Trophoblast cell (in vitro differentiated cells and primary cell): ENCODE measurements around the gene PHF13.
"Not testable (repeated sequence)": the region's sequence is repeated elsewhere in the genome, so short reads cannot be mapped to it uniquely, and the experiment has no call there.

ENCODE experiments used
- DNase-seq, 2 donors: peaks; one replicate each; pipeline ENCODE4 v3.0.0-alpha.2; 2016
- H2AFZ ChIP-seq: 2 replicates; pipeline ENCODE4 v1.6.1; 2013; ENCODE audit warnings: low read length, moderate library complexity, mild to moderate bottlenecking; ENCODE audit not compliant: insufficient read depth, poor library complexity
- H2AK5ac ChIP-seq: 2 replicates; pipeline ENCODE4 v1.6.1; 2013; ENCODE audit warnings: mild to moderate bottlenecking, low read length
- H2BK120ac ChIP-seq: 2 replicates; pipeline ENCODE4 v1.6.1; 2013; ENCODE audit warnings: low read length, mild to moderate bottlenecking, moderate library complexity; ENCODE audit not compliant: insufficient read depth, poor library complexity
- H2BK12ac ChIP-seq: 2 replicates; pipeline ENCODE4 v1.6.1; 2013; ENCODE audit warnings: mild to moderate bottlenecking, low read length, moderate library complexity
- H2BK5ac ChIP-seq: 2 replicates; pipeline ENCODE4 v1.6.1; 2013; ENCODE audit warnings: low read length, low read depth, moderate library complexity, mild to moderate bottlenecking; ENCODE audit not compliant: poor library complexity
- H3K14ac ChIP-seq: 2 replicates; pipeline ENCODE4 v1.6.1; 2013; ENCODE audit warnings: mild to moderate bottlenecking, low read length
- H3K18ac ChIP-seq: 2 replicates; pipeline ENCODE4 v1.6.1; 2013; ENCODE audit warnings: mild to moderate bottlenecking, low read length
- H3K23ac ChIP-seq: 2 replicates; pipeline ENCODE4 v1.6.1; 2013; ENCODE audit warnings: low read length
- H3K27ac ChIP-seq: 2 replicates; pipeline ENCODE4 v1.5.1; 2013; ENCODE audit warnings: low read depth, mild to moderate bottlenecking, inconsistent platforms, low read length, moderate library complexity
- H3K27me3 ChIP-seq: 2 replicates; pipeline ENCODE4 v1.6.1; 2013; ENCODE audit warnings: inconsistent platforms, mild to moderate bottlenecking, low read length, moderate library complexity; ENCODE audit not compliant: insufficient read depth
- H3K36me3 ChIP-seq, 2 experiments: 1 replicate in 1 of 2; 2 replicates in 1 of 2; pipeline ENCODE4 v1.6.1; 2013; ENCODE audit warnings: low read length in 2 of 2, mild to moderate bottlenecking in 2 of 2, moderate library complexity in 1 of 2; ENCODE audit not compliant: insufficient read depth in 2 of 2, control insufficient read depth in 1 of 2
- H3K4ac ChIP-seq: 2 replicates; pipeline ENCODE4 v1.6.1; 2013; ENCODE audit warnings: low read depth, mild to moderate bottlenecking, low read length, moderate library complexity
- H3K4me1 ChIP-seq, 2 experiments: 1 replicate in 1 of 2; 2 replicates in 1 of 2; pipeline ENCODE4 v1.6.1; 2013; ENCODE audit warnings: low read length in 2 of 2, mild to moderate bottlenecking in 2 of 2, moderate library complexity in 1 of 2; ENCODE audit not compliant: insufficient read depth in 2 of 2, control insufficient read depth in 1 of 2
- H3K4me2 ChIP-seq: 2 replicates; pipeline ENCODE4 v1.6.1; 2013; ENCODE audit warnings: inconsistent platforms, mild to moderate bottlenecking, low read length, moderate library complexity
- H3K4me3 ChIP-seq: 2 replicates; pipeline ENCODE4 v1.5.1; 2013; ENCODE audit warnings: mild to moderate bottlenecking, low read depth, low read length, inconsistent platforms
- H3K79me1 ChIP-seq: one replicate; pipeline ENCODE4 v1.6.1; 2013; ENCODE audit warnings: low read length
- H3K79me2 ChIP-seq: 2 replicates; pipeline ENCODE4 v1.6.1; 2013; ENCODE audit warnings: low read length, mild to moderate bottlenecking; ENCODE audit not compliant: control insufficient read depth, insufficient read depth, poor library complexity
- H3K9ac ChIP-seq: 2 replicates; pipeline ENCODE4 v1.6.1; 2013; ENCODE audit warnings: mild to moderate bottlenecking, low read length
- H3K9me3 ChIP-seq: 2 replicates; pipeline ENCODE4 v1.6.1; 2013; ENCODE audit warnings: low read depth, mild to moderate bottlenecking, control low read depth, inconsistent platforms, low read length; ENCODE audit not compliant: insufficient read depth
- H4K12ac ChIP-seq: 2 replicates; pipeline ENCODE4 v1.6.1; 2013; ENCODE audit warnings: low read depth, mild to moderate bottlenecking, low read length, moderate library complexity
- H4K8ac ChIP-seq: 2 replicates; pipeline ENCODE4 v1.6.1; 2013; ENCODE audit warnings: low read depth, mild to moderate bottlenecking, low read length, moderate library complexity
- H4K91ac ChIP-seq: one replicate; pipeline ENCODE4 v1.6.1; 2013; ENCODE audit warnings: low read depth, mild to moderate bottlenecking, low read length, moderate library complexity
- WGBS: extraction: QIAGEN DNeasy Blood & Tissue Kit; methylation state at CpG from one replicate; pipeline ENCODE4 v1.1.7; 2013; ENCODE audit warnings: missing lambda C conversion rate; ENCODE audit not compliant: insufficient read length, insufficient coverage; ENCODE audit errors: extremely low coverage; 5-methylcytosine and 5-hydroxymethylcytosine counted together

The PHF13 gene

DNA sequence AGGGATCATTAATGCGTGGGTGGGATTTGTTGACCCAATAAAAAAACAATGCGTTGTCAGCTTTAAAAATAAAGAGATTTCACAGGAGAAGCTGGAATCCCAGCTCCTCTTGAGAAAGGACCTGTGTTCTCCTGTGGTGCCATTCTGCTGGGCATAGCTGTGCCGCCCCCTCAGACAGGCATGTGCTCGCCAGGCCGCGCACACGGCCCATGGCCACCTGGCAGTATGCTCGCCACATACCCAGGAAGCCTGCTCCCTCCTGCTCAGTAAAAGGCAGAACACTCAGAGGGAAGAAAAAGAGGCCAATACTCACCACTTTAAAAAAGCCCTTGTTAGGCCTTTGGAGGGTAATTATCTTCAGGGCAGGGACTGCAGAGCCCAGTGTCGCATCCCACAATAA, 24.2 kb downstream of the PHF13 start:
- no peak for DNase-seq
- no peaks in the 10 kb centered on the region for H3K27me3 ChIP-seq
- H3K36me3 ChIP-seq, result peaks cover 65 to 80% of the 10 kb centered on the region in 2 experiments
- H3K14ac ChIP-seq, result no peak overlapping the region
- H2BK12ac ChIP-seq, result no peak overlapping the region
- no peak overlapping the region for H2BK120ac ChIP-seq
- no peak overlapping the region for H2AK5ac ChIP-seq
- no peaks in the 10 kb centered on the region for H3K79me2 ChIP-seq
- H3K23ac ChIP-seq, result no peak overlapping the region
- H3K9ac ChIP-seq, result no peak overlapping the region
- no peak overlapping the region for H4K12ac ChIP-seq
- H3K4me1 ChIP-seq, result no peaks in the 10 kb centered on the region
- no peak overlapping the region for H4K91ac ChIP-seq
- no peak overlapping the region for H3K27ac ChIP-seq
- WGBS, result no CpG with 5 or more reads among the region's 9 CpGs
- H2BK5ac ChIP-seq, result no peak overlapping the region
- H2AFZ ChIP-seq, result no peak overlapping the region
- no peaks in the 10 kb centered on the region for H3K9me3 ChIP-seq
- no peak overlapping the region for H3K4me2 ChIP-seq
- no peak overlapping the region for H3K4me3 ChIP-seq
- no peak overlapping the region for H3K18ac ChIP-seq
- H3K4ac ChIP-seq, result no peak overlapping the region
- no peaks in the 10 kb centered on the region for H3K79me1 ChIP-seq
- no peak overlapping the region for H4K8ac ChIP-seq

DNA sequence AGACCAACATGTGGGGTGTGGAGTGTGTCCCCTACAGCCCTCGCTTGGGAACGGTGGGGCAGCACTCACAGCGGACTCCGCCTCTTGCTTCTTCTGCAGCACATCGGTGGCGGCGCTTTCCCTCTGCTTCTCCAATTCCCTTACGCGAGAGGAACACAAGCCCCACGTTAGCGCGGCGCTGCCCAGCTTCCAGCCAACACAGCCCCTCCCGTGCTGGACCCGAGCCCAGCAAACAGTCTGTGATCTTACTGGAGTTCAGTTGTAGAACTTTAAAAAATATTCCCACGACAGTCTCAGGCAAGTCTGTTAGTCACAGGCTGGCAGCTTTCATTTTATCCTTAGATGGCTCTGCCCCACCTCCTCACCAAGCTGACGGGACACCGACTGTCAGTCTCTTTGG, 24.7 kb downstream of the PHF13 start:
- Histone ChIP-seq H2BK12ac (no peak overlapping the region), H3K27me3 (no peaks in the 10 kb centered on the region), H2BK120ac (no peak overlapping the region), H3K4me3 (no peak overlapping the region), H2AK5ac (no peak overlapping the region), H3K79me2 (no peaks in the 10 kb centered on the region), H3K9me3 (no peaks in the 10 kb centered on the region), H4K12ac (no peak overlapping the region), H3K27ac (no peak overlapping the region), H3K79me1 (no peaks in the 10 kb centered on the region), H3K9ac (no peak overlapping the region), H3K4ac (no peak overlapping the region), H3K36me3 (peaks cover 63 to 78% of the 10 kb centered on the region in 2 experiments), H4K8ac (no peak overlapping the region), H3K14ac (no peak overlapping the region), H3K4me2 (no peak overlapping the region), H2AFZ (no peak overlapping the region), H2BK5ac (no peak overlapping the region), H3K18ac (no peak overlapping the region), H3K4me1 (no peaks in the 10 kb centered on the region), H4K91ac (no peak overlapping the region), H3K23ac (no peak overlapping the region)
- no CpG with 5 or more reads among the region's 18 CpGs for WGBS
- DNase-seq, result no peak

DNA sequence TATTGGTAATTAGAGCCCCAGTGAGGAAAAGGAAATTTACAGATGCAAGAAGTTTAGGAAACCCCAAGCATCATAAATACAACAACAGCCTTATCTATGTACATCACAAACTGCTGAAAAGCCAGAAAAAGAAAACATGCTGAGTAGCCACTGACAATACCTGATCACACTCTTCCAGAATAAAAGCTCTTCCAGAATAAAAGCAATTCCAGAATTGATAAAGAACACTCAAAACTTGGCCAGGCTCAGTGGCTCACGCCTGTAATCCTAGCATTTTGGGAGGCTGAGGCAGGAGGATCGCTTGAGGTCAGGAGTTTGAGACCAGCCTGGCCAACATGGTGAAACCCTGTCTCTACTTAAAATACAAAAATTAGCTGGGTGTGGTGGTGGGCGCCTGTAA, 27.3 kb downstream of the PHF13 start:
- not testable (repeated sequence) for H3K4me3 ChIP-seq, H4K91ac ChIP-seq, H2BK120ac ChIP-seq, H3K4me2 ChIP-seq, H3K4ac ChIP-seq, H4K8ac ChIP-seq, H2AK5ac ChIP-seq, H4K12ac ChIP-seq, H3K27ac ChIP-seq, H2BK5ac ChIP-seq, H2AFZ ChIP-seq, H3K79me2 ChIP-seq, H3K9ac ChIP-seq, H3K4me1 ChIP-seq, H3K9me3 ChIP-seq, H2BK12ac ChIP-seq, DNase-seq, H3K27me3 ChIP-seq, H3K23ac ChIP-seq, H3K18ac ChIP-seq, H3K14ac ChIP-seq, H3K79me1 ChIP-seq
- no CpG with 5 or more reads among the region's 3 CpGs for WGBS
- peaks cover 65 to 73% of the 10 kb centered on the region in 2 experiments for H3K36me3 ChIP-seq

DNA sequence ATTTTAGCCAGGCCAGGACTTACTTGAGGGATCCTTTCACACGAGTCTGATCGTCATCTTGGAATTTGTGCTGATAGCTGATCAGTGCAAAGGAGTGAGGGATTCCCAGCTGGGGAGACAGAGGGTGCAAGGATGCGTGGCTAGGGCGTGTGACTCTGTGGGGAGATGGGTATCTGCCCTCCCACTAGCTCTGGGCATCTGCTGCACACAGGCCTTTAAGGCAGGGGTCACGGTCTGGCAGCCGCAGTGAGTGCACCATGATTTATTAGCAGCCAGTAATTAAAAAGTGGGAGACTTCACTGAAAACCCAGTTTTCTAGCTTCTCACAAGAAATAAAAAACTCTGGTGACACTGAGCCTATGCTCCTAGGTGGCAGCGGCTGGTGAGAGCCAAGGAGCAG, 31.5 kb downstream of the PHF13 start:
- no peak overlapping the region for H3K4me2 ChIP-seq
- H3K79me2 ChIP-seq, result no peaks in the 10 kb centered on the region

More for the DNA sequence above, 31.5 kb downstream of the PHF13 start:
- H2BK120ac ChIP-seq, result no peak overlapping the region
- H3K9me3 ChIP-seq, result no peaks in the 10 kb centered on the region
- H4K91ac ChIP-seq, result no peak overlapping the region
- H3K4me3 ChIP-seq, result no peak overlapping the region
- H4K8ac ChIP-seq, result no peak overlapping the region
- no peak overlapping the region for H2AFZ ChIP-seq
- H3K79me1 ChIP-seq, result no peaks in the 10 kb centered on the region
- no peak overlapping the region for H3K27ac ChIP-seq
- H3K23ac ChIP-seq, result no peak overlapping the region
- no peak overlapping the region for H3K14ac ChIP-seq
- H3K4me1 ChIP-seq, result no peaks in the 10 kb centered on the region
- no peak for DNase-seq
- no peak overlapping the region for H3K4ac ChIP-seq
- H2BK12ac ChIP-seq, result no peak overlapping the region
- H2BK5ac ChIP-seq, result no peak overlapping the region
- WGBS, result no CpG with 5 or more reads among the region's 7 CpGs
- no peak overlapping the region for H4K12ac ChIP-seq
- H3K27me3 ChIP-seq, result no peaks in the 10 kb centered on the region
- no peak overlapping the region for H2AK5ac ChIP-seq
- H3K18ac ChIP-seq, result no peak overlapping the region
- H3K36me3 ChIP-seq, result peaks cover 38 to 48% of the 10 kb centered on the region in 2 experiments
- H3K9ac ChIP-seq, result no peak overlapping the region
